Left kidney (tissue), 2 donors: ENCODE data around the gene B4GALT2. TPM values are rescaled to one million over a fixed set of nuclear protein-coding genes. Genes with fewer than 3 reads are reported as not detected.

Experiments used
- DNase-seq: peaks from one replicate; pipeline ENCODE4 v3.0.0-alpha.2; 2013
- polyA plus RNA-seq: library from polyadenylated mRNA; unstranded; fragments of 120-200 nt; gene quantifications from one replicate; pipeline ENCODE4 v1.2.1, GENCODE V29; 2013; ENCODE audit not compliant: insufficient read length

Gene B4GALT2
- polyA plus RNA-seq, 1 donor, result 33.7 TPM

- DNase-seq, result no peak
These were observed 21.2 kb downstream of the B4GALT2 start for GRCh38 chr1:44000122-44000665.

- DNase-seq, result no peak
These were observed 23.2 kb downstream of the B4GALT2 start for GRCh38 chr1:44002165-44002564.

GRCh38 chr1:44002606-44003157, 23.7 kb downstream of the B4GALT2 start:
- no peak for DNase-seq

- DNase-seq, result no peak
These were observed 29.2 kb downstream of the B4GALT2 start for GRCh38 chr1:44008259-44008658.

DNA sequence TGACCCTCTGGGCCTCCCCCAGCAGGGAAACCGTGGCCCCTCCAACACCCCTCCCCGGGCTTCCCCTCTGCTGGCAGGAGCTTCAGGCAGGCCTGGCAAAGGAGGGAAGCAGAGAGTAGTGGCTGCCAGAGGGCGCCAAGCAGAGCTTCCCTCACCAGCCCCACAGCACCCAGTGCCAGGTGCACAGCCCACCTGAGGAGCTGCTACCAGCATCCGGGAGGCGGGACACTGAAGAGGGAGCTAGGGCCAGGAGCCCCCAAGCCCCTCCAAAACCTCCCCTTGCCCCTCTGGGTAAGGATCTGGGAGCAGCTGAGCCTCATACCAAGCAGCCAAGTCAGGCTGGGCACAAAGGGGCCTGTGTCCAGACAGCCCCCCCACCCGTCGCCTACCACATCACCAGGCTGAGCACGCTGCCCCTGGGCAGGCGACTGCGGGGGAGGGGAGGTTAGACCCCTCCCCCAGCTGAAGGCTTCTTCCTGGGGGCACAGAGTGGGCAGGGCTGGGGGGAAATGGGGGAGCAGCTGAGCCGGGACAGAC, 32.0 kb downstream of the B4GALT2 start:
- DNase-seq, result no peak

- DNase-seq, result no peak
These were observed 33.4 kb downstream of the B4GALT2 start for GRCh38 chr1:44012404-44012803.

GRCh38 chr1:44012941-44013609, 34.1 kb downstream of the B4GALT2 start:
- no peak for DNase-seq

DNA sequence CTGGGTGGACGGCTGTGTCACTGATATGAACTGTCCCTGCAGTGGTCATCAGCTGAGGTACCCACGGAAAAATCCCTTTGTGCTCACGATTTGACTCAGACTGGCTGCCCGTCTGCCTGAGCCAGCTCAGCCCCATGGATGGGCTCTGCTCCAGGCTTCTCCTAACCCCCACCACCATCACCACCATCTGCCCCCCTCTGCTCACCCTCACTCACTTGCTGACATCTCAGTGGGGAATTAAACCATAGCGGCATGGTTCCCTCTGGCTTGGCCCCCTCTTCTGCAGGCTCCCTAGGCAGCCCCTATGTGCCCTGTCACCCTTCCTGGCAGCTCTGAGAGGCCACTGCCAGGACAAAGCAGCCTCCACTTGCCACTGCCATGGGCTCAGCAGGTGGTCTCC, 34.9 kb downstream of the B4GALT2 start:
- no peak for DNase-seq

DNA sequence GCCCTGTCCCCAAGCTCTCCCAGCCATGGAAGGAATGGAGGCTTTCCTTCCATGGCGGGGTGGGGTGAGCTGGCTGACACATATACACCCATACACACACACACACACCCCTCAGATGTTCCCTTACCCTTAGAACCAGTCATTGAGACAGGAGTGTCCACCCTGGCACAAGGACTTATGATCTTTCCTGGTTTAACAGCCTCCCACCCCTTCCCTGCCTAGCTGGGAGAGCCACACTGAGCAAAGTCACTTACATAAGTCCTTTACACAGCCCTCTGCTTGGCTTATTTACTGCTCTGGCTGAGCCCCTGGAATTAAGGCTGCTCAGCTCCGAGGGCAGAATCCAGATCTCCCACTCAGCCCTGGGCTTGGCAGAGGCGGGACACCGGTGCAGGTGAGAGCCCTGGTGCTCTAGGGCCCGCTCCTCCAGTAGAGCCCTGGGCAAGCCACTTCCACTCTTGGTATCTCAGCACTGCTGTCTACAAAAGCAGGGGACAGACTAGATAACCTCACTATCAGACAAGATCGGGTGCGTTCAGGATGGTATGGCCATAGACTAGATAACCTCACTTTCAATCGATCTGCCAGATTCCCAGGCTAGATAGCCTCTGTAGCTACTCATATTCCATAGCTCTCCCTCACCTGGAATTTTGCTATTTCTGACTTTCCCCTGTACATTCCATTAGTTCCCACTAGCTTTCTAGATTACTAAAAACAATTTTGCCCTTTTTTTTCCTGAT, 35.5 kb downstream of the B4GALT2 start:
- DNase-seq, result no peak

GRCh38 chr1:44015206-44015605, 36.2 kb downstream of the B4GALT2 start:
- no peak for DNase-seq

- no peak for DNase-seq
These were observed 37.3 kb downstream of the B4GALT2 start for GRCh38 chr1:44016041-44016889.

DNA sequence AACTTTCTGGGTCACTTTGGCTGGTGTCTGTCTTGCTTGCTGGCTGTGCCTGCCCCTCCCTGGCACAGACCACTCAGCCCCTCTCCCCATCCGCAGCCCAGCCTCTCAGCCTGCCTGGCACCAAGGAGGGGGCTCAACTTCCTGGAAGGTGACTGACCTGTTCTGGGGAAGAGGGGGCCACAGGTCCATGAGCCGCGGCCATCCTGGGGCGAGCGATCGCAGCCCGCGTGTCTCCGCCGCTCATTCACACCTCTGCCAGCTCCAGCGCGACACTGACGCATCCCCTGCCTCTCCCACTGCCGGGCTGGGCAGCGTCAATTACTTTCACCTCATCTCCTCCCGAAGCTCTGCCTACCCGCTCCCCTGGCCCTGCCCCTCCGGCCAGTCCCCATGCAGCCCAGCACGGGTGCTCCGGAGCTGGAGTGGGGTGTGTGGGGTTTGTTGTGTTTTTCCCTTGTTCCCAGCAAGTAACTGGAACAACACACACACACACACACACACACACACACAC, 37.9 kb downstream of the B4GALT2 start:
- DNase-seq, result no peak

DNA sequence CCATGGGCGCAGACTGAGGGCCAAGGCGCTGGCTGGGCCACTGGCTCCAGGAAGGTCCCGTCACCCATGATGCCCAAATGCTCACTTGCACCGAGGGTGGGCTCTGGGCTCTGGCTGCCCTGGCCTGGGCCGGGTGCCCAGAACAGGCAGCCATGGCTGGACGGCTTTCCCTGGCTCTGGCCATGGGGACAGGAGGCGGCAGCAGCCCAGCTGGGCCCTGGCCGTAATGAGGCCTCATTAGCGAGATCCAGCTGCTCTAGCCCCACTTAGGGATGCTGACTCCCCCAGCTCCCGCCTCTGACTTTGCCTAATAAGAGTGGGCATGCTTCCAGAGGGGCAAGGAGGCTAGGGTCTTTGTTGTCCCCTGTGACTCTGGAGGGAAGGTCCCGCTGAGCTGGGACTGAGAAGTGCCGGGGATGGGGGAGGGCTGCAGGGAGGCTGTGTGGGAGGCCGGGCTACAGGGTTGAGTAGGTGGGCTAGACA, 40.5 kb downstream of the B4GALT2 start:
- DNase-seq, result no peak

- no peak for DNase-seq
These were observed 41.5 kb downstream of the B4GALT2 start for GRCh38 chr1:44020464-44020863.

- no peak for DNase-seq
These were observed 42.1 kb downstream of the B4GALT2 start for GRCh38 chr1:44021156-44021555.

GRCh38 chr1:44021581-44022321, 42.7 kb downstream of the B4GALT2 start:
- DNase-seq, result no peak

- no peak for DNase-seq
These were observed 45.3 kb downstream of the B4GALT2 start for GRCh38 chr1:44024031-44024902.

GRCh38 chr1:44024903-44025525, 46.0 kb downstream of the B4GALT2 start:
- DNase-seq, result no peak

DNA sequence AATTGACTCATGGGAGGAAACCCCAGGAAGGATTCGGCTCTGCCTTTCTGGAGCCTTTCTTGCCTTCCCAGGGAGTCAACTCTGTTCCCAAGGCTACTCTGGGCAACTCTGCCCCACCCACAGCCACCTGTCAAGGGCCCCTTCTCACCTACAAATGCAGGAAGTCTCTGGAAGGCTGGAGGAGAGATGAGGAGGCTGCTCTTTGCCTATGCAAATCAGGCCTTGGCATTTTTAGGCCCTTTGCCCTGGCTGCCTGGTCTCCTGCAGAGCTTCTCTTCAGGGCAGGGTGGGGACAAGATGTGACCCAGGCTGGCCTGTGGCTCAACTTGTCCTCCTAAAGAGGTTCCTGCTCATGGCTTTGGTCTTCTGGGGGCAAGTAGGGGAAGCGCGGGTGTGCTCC, 46.8 kb downstream of the B4GALT2 start:
- no peak for DNase-seq
